NCI-H524 treated with DMSO at 0.1 percent for 48 hours (cell line): ENCODE data around the gene BAHD1.

Experiments
- DNase-seq: peaks from one replicate; lab custom pipeline; 2025; lab: John Stamatoyannopoulos, UW

The BAHD1 gene

DNA sequence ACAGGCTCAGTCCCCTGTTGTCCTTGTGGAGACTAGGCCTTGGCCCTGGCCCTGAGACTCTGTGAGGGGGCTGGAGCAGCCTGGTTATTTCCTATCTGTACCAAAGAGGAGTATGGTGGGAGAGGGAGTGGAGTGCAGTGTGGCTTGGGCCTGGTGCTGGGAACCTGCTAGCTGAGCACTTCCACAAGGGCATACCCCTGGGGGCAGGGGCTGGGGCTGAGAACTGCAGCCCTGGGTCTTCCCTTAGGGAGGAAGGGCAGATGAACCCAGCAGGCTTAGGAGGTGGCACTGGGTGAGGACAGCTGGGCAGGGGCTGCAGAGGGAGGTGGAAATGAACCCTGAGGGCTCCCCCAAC, 26.5 kb downstream of the BAHD1 start:
- no peak for DNase-seq

DNA sequence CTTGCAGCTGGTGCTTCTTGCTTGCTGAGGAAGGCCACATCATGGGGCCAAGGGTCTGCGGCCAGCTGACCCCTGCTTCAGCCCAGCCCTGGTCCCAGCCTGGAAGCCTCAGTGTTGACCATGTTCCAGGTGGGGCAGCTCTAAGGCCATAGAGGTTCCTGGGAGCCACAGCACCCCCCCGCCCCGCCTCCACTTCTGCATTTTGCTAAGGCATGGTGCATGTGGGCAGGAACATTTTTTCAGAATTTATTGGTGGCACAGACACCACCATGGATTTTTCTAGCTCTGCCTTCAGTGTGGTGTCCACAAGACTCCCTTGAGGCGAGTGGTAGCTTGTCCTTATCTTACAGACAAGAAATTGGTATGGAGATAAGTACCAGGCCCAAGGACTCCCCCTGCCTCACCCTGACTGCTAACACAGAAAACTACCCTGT, 28.2 kb downstream of the BAHD1 start:
- no peak for DNase-seq

DNA sequence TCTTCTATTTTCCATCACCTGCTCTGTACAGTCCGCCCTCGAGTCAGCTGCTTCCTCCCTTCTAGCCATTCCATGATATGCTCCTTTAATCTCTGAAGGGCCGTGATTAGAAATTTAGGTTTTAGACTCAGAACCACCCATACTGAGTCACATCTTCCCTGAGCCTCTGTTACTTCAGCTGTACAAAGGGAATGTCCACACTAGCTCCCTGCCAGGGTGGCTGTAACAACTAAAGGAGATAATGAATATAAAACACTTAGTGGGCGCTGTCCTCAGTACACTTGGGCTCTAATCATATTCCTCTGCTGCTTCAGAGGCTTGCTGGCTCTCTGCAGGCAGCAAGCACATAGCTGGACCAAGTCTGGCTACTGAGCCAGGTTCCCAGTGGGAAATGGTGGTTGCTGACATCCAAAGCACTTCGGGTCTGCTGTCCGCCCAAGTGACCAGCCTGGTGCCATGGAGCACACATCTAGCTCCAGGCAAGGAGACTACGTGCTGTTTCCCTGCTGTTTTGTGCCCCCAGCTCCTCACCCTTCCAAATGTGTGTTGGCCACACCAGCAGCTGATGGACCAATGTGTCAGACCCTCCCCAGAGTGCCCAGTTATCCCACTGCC, 29.1 kb downstream of the BAHD1 start:
- DNase-seq = no peak

DNA sequence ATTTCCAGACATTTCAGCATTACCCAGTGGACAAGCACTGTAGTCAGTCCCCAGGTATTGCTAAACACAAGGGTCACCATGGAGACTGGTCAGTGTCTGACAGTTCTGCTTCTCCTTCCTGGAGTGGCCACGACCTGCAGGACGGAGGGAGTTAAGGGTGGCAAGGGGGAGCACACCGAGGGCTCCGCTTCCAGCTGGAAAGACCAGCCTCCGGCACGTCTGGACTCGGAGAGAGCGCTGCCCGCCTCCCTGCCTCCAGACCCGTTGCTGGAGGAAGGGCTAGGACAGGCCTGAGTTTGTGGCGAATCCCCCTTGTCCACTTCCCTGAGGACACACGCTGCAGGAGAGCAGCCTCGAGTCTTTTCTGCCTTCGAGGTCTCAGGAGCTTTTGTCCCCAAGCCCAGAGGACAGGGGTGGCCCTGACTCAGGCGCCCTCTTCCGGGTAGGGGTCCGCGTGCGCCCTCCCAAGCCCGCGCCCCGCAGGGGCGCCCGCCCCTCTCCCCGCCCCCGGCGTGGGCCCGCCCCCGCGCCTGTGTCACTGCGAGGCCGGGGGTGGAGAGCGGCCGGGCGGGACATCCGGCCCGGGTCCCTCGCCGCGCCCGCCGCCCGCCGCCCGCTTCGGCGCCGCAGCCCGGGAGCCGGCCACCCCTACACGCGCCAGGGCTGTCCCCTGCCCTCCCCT, 29.8 kb downstream of the BAHD1 start, which contains the start of gene CHST14:
TSS of gene CHST14 (plus strand) at position 562 of the 682 bp plus-strand sequence. CDS start 230 bp downstream, outside the sequence.
- DNase-seq = no peak

DNA sequence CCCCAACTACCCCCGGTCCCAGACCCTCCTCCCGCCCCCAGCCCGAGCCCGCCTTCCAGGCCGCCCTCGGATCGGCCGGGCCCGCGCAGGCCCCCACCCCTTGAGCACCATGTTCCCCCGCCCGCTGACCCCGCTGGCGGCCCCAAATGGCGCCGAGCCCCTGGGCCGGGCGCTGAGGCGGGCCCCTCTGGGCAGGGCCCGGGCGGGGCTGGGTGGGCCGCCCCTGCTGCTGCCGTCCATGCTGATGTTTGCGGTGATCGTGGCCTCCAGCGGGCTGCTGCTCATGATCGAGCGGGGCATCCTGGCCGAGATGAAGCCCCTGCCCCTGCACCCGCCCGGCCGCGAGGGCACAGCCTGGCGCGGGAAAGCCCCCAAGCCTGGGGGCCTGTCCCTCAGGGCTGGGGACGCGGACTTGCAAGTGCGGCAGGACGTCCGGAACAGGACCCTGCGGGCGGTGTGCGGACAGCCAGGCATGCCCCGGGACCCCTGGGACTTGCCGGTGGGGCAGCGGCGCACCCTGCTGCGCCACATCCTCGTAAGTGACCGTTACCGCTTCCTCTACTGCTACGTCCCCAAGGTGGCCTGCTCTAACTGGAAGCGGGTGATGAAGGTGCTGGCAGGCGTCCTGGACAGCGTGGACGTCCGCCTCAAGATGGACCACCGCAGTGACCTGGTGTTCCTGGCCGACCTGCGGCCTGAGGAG, 30.5 kb downstream of the BAHD1 start:
- no peak for DNase-seq

DNA sequence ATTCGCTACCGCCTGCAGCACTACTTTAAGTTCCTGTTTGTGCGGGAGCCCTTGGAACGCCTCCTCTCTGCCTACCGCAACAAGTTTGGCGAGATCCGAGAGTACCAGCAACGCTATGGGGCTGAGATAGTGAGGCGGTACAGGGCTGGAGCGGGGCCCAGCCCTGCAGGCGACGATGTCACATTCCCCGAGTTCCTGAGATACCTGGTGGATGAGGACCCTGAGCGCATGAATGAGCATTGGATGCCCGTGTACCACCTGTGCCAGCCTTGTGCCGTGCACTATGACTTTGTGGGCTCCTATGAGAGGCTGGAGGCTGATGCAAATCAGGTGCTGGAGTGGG, 31.0 kb downstream of the BAHD1 start:
- no peak for DNase-seq

DNA sequence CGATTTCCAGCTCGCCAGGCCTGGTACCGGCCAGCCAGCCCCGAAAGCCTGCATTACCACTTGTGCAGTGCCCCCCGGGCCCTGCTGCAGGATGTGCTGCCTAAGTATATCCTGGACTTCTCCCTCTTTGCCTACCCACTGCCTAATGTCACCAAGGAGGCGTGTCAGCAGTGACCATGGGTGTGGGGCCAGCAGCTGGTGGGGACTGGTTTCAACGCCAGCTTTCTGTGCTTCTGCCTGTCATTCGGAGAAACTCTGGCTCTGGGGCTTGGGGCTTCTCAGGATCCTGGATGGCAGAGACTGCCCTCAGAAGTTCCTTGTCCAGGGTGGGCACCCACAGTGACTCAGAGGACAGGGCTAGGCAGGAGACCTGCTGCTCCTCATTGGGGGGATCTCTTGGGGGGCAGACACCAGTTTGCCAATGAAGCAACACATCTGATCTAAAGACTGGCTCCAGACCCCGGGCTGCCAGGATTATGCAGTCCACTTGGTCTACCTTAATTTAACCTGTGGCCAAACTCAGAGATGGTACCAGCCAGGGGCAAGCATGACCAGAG, 31.5 kb downstream of the BAHD1 start:
- no peak for DNase-seq

DNA sequence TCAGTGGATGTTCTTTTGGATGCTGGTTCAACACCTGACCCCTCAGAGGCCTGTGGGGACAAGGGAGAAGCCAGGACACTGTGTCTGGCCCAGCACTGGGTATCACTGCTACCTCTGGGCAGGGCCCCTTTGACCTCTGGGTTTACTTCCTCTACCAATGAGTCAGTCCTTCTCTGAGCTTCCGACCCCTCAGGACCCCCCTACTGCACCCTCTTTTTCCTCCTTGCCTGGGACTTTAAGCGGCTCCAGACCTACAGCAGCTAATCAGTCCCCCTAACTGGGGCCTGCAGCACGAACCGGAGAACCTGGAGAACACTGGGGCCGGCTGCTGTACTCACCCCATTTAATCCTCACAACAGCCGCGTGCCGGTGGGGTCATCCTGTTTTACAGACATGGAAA, 33.8 kb downstream of the BAHD1 start:
- DNase-seq = no peak

DNA sequence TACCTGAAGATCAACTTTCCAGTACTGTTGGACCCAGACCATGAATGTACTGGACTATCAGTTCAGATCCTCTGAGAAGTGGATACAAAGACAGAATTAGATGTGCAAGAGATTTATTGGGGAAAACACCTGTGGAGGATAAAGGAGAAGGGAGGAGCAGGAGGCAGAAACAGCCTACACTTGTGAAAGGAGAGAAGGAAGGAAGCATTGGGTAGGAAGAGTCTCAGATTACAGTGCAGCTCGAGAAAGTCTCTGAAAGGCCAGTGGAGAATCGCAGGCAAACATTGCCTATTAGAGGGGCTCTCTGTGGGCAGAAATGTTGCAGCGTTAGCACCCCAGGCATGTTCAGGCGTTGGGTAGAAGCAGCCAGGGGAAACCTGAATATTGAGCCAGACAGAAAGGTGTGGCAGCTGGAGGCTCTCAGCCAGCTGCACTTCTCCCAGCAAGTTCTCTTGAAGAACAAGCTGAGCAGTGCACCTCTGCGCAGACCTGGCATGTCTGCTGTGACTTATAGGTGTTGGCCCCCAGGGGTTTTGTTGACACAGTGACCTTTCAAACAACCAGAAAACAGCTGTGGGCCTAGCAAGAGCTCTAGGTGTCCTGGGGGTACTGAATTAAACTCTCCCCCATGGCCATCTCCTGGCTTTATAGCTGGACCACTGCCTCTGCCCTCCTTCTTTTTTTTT, 37.0 kb downstream of the BAHD1 start:
- DNase-seq = no peak

DNA sequence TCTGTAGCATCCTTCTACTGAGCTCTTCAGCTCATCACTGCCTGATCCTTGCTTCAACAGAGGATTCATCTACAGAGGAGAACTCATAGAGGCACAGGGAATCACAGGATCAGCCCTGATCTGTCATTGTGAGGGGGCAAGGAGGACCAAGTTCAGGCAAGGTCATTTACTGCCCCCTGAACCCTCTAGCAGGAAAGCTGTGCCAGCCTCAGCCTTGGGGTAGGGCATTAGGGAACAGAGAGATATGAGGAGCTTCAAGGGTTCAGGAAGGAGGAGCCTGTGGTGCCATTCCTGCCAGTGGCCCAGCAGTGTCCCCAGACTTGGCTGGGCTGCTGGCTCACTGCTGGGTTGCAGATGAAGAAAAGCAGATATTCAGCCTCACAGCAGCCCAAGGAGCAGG, 38.3 kb downstream of the BAHD1 start:
- DNase-seq = no peak

DNA sequence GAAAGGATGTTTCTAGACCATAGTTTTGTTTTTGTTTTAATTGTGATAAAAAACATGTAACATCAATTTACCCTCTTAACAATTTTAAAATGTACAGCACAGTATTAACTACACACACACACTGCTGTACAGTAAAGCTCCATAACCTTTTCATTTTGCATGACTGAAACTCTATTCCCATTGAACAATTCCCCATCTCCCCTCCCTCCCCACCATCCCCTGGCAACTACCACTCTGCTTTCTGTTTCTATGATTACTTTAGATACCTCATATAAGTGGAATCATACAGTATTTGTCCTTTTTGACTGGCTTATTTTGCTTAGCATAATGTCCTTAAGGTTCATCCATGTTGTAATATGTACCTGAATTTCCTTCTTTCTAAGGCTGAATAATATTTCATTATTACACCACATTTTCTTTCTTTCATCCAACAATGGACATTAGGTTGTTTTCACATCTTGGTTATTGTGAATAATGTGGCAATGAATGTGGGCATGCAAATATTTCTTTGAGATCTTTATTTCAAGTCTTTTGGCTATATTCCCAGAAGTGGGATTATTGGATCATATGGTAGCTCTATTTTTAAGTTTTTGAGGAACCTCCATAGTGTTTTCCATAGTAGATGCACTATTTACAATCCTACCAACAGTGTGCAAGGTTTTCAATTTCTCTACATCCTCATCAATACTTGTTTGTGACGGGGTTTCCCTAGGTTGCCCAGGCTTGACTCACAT, 40.8 kb downstream of the BAHD1 start:
- DNase-seq = no peak

DNA sequence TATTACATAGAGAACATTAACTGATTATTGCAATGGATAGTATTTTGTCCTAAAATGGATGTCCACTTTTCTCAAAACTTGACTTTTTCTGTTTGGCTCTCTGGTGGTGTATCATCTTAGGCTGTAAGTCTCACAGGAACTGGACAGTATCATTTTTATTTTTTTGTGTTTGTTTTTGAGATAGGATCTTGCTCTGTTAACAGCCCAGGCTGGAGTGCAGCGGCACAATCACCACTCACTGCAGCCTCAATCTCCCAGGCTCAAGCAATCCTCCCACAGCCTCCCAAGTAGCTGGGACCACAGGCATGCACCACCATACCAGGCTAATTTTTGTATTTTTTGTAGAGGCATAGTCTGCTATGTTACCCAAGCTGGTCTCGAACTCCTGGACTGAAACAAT, 43.2 kb downstream of the BAHD1 start:
- no peak for DNase-seq

DNA sequence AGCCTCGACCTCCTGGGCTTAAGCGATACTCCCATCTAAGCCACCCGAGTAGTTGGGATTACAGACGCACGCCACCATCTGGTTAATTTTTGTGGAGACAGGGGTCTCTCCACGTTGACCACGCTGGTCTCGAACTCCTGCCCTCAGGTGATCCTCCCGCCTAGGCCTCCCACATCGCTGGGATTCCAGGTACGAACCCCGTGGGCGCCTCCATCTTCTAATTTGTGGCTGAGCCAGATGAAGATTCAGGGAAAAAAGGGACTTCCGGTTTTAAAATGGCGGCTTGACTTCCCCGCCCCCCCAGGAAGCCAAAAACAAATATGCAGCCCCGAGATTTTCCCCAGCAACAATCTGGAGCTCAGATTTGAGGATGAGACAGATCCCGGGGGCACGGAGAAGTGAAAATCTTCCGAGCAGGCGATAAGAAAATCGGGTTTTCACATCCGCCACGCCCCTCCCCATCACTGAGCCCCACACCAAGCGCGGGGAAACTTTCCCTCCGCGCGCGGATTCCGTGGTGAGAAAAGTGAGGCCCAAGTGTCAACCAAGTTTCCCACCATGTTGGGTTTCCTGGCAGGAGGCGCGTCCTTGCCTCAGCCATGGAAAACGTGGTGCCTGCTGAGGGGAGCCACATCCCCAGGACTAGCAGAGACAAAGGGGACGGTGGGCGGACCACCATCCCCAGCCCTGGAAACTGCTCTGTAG, 45.5 kb downstream of the BAHD1 start:
- no peak for DNase-seq

DNA sequence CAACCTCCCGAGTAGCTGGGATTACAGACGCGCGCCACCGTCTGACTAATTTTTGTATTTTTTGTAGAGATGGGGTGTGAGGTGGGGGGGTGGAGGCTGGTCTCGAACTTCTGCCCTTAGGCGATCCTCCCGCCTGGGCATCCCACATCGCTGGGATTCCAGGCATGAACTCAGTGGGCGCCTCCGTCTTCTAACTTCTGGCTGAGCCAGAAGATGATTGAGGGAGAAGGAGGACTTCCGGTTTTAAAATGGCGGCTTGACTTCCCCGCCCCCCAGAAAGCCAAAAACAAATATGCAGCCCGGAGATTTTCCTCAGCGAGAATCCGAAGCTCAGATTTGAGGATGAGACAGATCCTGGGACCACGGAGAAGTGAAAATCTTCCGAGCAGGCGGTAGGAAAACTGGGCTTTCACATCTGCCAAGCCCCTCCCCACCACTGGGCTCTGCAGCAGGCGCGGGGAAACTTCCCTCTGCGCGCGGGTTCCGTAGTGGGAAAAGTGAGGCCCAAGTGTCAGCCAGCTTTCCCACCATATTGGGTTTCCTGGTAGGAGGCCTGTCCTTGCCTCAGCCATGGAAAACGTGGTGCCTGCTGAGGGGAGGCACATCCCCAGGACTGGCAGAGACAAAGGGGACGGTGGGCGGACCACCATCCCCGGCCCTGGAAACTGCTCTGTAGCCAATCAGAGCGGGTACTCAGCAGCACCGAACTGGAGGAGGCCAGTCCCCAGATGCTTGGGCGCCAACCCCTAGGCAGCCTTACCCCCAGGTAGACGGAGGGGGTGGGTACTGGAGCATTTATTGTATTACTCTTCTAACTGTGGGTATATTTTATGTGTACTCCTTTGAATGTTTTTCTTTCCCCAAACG, 47.3 kb downstream of the BAHD1 start:
- DNase-seq = no peak

DNA sequence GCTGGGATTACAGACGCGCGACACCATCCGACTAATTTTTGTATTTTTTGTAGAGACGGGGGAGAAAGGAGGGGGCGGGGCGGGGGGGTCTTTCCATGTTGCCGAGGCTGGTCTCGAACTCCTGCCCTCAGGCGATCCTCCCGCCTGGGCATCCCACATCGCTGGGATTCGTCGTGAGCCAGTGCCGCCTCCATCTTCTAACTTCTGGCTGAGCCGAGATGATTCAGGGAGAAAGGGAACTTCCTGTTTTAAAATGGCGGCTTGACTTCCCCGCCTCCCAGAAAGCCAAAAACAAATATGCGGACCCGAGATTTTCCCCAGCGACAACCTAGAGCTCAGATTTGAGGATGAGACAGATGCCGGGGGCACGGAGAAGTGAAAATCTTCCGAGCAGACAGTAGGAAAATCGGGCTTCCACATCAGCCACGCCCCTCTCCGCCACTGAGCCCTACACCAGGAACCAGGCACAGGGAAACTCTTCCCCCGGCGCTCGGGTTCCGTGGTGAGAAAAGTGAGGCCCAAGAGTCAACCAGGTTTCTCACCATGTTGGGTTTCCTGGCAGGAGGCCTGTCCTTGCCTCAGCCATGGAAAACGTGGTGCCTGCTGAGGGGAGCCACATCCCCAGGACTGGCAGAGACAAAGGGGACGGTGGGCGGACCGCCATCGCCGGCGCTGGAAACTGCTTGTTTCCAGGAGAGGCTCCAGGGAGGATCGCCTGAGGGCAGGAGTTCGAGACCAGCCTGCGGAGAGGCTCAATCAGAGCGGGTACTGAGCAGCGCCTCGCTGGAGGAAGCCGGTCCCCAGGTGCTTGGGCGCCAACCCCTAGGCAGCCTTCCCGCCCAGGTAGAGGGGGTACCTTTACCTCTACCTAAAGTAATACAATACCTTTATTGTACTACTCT, 48.8 kb downstream of the BAHD1 start:
- DNase-seq = no peak

DNA sequence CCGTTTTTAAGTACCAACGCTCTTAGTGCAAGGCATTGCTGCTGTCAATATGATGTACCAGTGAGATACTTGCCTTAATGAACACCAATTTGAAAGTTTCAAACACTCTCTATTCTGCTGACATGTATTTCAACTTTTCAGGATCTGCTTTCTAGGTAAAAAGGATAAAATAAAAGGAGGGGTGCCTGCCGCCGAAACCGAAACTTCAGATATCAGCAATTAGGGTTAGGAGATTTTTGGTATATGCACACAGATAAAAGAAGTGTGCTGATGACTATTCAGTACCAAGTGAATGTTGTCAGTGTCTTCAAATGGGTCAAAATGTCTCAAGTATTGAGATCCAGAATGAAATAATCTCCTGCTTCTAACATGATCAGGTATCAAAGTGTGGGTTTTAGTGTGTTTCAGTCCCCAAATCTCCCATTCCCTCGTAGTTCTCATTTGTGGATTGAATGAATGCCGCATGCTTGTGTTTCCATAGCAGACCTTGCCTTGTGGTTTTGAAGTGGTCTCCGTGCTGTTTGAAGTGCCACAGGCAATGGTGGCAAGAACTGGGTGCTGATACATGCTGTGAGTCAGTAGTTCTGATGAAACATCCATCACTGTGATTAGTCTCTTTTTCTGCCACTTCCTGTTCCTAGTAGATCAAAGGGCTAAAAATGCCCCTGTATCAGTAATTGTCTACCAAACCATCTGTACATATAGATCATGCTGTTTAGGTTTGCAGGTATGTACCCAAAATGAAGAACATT, 52.5 kb downstream of the BAHD1 start:
- DNase-seq = no peak

DNA sequence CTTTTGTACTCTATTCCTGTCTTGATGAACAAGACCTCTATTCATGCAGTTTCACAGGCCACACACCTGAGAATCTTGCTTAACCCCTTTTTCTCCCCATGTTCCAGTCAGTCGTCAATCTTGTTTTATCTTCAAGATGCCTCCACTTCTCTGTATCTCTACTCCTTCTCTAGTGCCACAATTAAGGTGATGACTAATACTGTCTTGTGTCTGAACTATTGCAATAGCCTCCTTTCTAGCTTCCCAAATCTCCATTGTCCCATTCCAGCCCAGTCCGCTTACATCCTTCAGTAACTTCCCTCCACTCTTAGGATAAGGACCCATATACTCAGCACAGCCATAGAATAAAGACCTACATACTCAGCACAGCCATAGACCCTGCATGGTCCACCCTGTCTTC, 54.8 kb downstream of the BAHD1 start:
- DNase-seq = no peak

DNA sequence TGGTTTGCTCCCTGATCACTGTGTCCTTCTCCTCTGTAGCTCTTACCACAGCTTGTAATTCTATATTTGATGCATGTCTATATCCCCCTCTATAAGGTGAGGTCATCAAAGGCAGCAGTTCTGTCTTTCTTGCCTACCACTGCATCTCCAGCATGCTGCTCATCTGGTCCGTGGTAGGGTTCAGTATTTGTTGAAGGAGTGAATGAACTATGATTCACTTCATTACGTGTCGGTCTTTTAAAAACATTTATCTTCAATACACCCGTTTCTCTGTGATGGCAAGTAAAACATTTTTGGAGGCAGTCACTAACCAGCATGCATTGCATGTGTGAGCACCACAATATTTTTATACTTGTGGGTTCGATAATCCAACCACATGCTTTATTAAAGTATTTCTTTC, 57.7 kb downstream of the BAHD1 start:
- no peak for DNase-seq

DNA sequence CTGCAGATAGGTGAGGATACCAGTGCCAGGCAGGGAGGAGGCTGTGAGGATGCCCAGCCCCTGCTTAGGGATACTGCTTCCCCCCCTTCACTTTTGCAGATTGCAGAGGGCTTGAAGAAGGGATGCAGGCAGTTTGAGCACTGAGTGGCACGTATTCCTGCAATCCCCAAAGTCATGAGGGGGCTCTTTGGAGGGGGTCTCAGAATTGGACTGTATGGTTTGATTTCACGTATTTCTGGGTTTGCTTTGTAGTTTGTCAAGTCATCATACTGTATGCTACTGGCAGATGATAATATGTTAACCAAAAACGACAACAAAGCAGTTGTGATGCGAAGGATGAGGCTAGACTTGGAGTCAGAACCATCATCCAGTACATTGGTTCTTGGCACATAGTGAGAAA, 58.1 kb downstream of the BAHD1 start:
- no peak for DNase-seq
